ENCODE data around the gene CLK4. TPM values are rescaled to one million over a fixed set of nuclear protein-coding genes. Genes with fewer than 3 reads are reported as not detected.

Gene CLK4
- total and polyA plus RNA-seq, 3 donors from 2014 or later, result 29.3 to 61.7 (median 55.1) TPM

GRCh38 chr5:178606269-178606668 is 20.6 kb downstream of the CLK4 start:
- no peak for TF ChIP-seq POLR2A (IDR thresholded peaks at IDR 0.05)
- TF ChIP-seq, protein P1, sequence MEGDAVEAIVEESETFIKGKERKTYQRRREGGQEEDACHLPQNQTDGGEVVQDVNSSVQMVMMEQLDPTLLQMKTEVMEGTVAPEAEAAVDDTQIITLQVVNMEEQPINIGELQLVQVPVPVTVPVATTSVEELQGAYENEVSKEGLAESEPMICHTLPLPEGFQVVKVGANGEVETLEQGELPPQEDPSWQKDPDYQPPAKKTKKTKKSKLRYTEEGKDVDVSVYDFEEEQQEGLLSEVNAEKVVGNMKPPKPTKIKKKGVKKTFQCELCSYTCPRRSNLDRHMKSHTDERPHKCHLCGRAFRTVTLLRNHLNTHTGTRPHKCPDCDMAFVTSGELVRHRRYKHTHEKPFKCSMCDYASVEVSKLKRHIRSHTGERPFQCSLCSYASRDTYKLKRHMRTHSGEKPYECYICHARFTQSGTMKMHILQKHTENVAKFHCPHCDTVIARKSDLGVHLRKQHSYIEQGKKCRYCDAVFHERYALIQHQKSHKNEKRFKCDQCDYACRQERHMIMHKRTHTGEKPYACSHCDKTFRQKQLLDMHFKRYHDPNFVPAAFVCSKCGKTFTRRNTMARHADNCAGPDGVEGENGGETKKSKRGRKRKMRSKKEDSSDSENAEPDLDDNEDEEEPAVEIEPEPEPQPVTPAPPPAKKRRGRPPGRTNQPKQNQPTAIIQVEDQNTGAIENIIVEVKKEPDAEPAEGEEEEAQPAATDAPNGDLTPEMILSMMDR (IDR thresholded peaks at IDR 0.05), result no peak
- Histone ChIP-seq H3K36me3 (ENCODE audit: low read depth, missing control alignments) (no peaks in the 10 kb centered on the region), H3K27ac (no peak overlapping the region), H3K4me1 (no peaks in the 10 kb centered on the region), H3K9me3 (no peaks in the 10 kb centered on the region), H3K27me3 (no peaks in the 10 kb centered on the region), H3K4me3 (no peak overlapping the region)
- 88 to 96% methylated on average over 3 of the region's 3 CpGs for WGBS, 2 donors
- intact Hi-C loops (cut with DNase I; ENCODE audit: low total_unique reads), result no loop called here
- no peak for DNase-seq

DNA sequence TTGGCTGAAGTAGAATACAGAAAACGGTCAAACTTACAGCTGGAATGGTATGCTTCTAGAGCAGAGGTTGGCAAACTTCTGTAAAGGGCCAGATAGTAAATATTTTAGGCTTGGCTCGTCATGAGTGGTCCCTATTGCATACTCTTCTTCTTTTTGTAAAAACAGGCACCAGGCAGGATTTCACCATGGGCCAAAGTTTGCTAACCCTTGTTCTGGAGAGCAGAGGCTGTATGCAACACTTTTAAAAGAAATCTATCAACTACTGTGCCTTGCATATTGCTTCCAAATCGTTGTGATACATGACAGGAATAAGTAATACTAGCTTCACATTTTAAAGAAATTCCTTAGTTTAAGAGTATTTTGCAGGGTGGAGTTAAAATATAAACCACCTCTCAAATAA is 21.1 kb downstream of the CLK4 start:
- Histone ChIP-seq H3K4me3 (no peak overlapping the region), H3K4me1 (no peaks in the 10 kb centered on the region), H3K36me3 (ENCODE audit: low read depth, missing control alignments) (no peaks in the 10 kb centered on the region), H3K27me3 (no peaks in the 10 kb centered on the region), H3K27ac (no peak overlapping the region), H3K9me3 (no peaks in the 10 kb centered on the region)
- 93 to 97% methylated on average over 3 of the region's 3 CpGs for WGBS, 2 donors
- DNase-seq, result no peak
- intact Hi-C loops (cut with DNase I; ENCODE audit: low total_unique reads), result no loop called here
- no peak for TF ChIP-seq POLR2A (IDR thresholded peaks at IDR 0.05)
- TF ChIP-seq, protein P1 (IDR thresholded peaks at IDR 0.05), result no peak

DNA sequence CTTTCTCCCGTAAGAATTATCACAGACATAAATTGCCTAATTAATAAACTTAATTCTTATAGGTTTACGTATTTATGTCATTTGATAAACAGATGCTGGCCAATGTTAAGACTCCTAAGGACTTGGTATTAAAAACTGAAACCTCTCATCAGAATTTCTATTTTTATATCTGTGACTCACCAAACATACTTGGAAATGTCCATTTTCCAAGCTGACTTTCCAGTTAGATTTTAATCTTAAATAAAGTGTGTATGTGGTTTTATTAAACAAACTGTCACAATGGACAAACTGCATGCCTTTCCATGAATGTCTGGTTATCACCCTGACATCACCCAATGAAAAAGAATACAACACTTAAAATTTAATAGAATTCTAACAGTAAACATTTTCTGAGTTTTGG is 24.1 kb downstream of the CLK4 start:
- 95% methylated on average over 2 of the region's 2 CpGs for WGBS, 2 donors
- H3K9me3 ChIP-seq, result no peaks in the 10 kb centered on the region
- intact Hi-C loops (cut with DNase I; ENCODE audit: low total_unique reads), result no loop called here
- TF ChIP-seq POLR2A (IDR thresholded peaks at IDR 0.05), result no peak
- TF ChIP-seq, protein P1 (IDR thresholded peaks at IDR 0.05), result no peak
- no peaks in the 10 kb centered on the region for H3K36me3 ChIP-seq (ENCODE audit: low read depth, missing control alignments)
- no peak for DNase-seq
- no peak overlapping the region for H3K4me3 ChIP-seq
- no peak overlapping the region for H3K27ac ChIP-seq
- no peaks in the 10 kb centered on the region for H3K4me1 ChIP-seq
- H3K27me3 ChIP-seq, result no peaks in the 10 kb centered on the region

DNA sequence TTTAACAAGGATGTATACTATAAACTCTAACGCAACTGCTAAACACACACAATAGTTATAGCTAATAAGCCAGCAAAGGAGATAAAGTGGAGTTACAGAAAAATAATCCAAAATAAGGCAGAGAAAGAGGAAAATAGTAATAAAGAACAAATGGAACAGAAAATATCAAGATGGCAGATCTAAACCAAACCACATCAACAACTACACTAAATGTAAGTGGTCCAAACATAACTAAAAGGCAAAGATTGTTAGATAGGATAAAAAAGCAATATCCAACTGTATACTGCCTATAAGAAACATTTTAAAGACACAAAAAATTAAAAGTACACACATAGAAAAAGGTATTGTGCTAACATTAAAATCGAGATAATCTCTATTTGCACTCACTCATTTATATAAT is 31.1 kb downstream of the CLK4 start:
- Histone ChIP-seq H3K4me1 (peaks cover 2% of the 10 kb centered on the region), H3K36me3 (ENCODE audit: low read depth, missing control alignments) (no peaks in the 10 kb centered on the region), H3K27ac (no peak overlapping the region), H3K4me3 (no peak overlapping the region), H3K9me3 (no peaks in the 10 kb centered on the region), H3K27me3 (no peaks in the 10 kb centered on the region)
- WGBS, 2 donors, result 67 to 97% methylated on average over 2 of the region's 2 CpGs
- no peak for DNase-seq
- intact Hi-C loops (cut with DNase I; ENCODE audit: low total_unique reads), result no loop called here
- TF ChIP-seq, protein P1 (IDR thresholded peaks at IDR 0.05), result no peak

GRCh38 chr5:178595150-178595549 is 31.7 kb downstream of the CLK4 start:
- no peak overlapping the region for H3K27ac ChIP-seq
- no peak overlapping the region for H3K4me3 ChIP-seq
- no peak for TF ChIP-seq POLR2A (IDR thresholded peaks at IDR 0.05)
- TF ChIP-seq, protein P1 (IDR thresholded peaks at IDR 0.05), result no peak
- peaks cover 5% of the 10 kb centered on the region for H3K4me1 ChIP-seq
- DNase-seq, result no peak
- H3K36me3 ChIP-seq (ENCODE audit: low read depth, missing control alignments), result no peaks in the 10 kb centered on the region
- H3K9me3 ChIP-seq, result no peaks in the 10 kb centered on the region
- intact Hi-C loops (cut with DNase I; ENCODE audit: low total_unique reads), result no loop called here
- no peaks in the 10 kb centered on the region for H3K27me3 ChIP-seq
